ENCODE data around the gene SYT1. TPM values are rescaled to one million over a fixed set of nuclear protein-coding genes. Genes with fewer than 3 reads are reported as not detected.
A peak's percentile ranks its signal among the peaks of the same experiment; 100 is the strongest.

The SYT1 gene
- total RNA-seq, 1 donor from 2014 or later, result 0.79 TPM

DNA sequence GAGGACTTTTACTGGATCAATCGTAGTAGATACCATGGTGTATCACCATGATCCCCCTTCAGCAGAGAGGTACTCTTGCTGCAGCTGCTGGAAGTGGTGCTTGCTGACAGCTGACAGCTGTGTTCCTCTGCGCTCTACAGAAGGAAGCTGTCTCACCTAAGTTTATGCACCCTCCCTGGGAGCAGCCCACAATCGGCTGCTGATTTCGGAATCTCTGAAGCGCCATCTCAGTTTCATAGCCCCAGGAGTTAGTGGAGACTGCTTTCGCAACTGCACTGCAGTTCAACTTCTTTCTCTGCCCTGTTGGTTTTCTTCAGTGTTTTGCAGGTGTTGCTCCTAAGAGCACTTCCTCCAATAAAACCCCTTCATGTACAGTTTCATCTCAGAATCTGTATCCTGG, 588.3 kb downstream of the SYT1 start:
- no peak overlapping the region for H3K4me3 ChIP-seq (ENCODE audit: low read depth, low read length)
- no peaks in the 10 kb centered on the region for H3K36me3 ChIP-seq (ENCODE audit: control insufficient read depth, insufficient read depth, low read length)
- FAIRE-seq (no peak), DNase-seq (ENCODE audit: low read depth) (no peak)
- H3K27me3 ChIP-seq (ENCODE audit: control insufficient read depth, insufficient read depth, low read length), result no peaks in the 10 kb centered on the region
- TF ChIP-seq CTCF (IDR thresholded peaks at IDR 0.05; ENCODE audit: insufficient read depth, low read length, severe bottlenecking), result no peak

GRCh38 chr12:79453820-79454219, 589.2 kb downstream of the SYT1 start:
- FAIRE-seq (no peak), DNase-seq (ENCODE audit: low read depth) (no peak)
- H3K4me3 ChIP-seq (ENCODE audit: low read depth, low read length), result no peak overlapping the region
- TF ChIP-seq CTCF (IDR thresholded peaks at IDR 0.05; ENCODE audit: insufficient read depth, low read length, severe bottlenecking), result no peak
- no peaks in the 10 kb centered on the region for H3K27me3 ChIP-seq (ENCODE audit: control insufficient read depth, insufficient read depth, low read length)
- H3K36me3 ChIP-seq (ENCODE audit: control insufficient read depth, insufficient read depth, low read length), result no peaks in the 10 kb centered on the region

- no peaks in the 10 kb centered on the region for H3K36me3 ChIP-seq (ENCODE audit: control insufficient read depth, insufficient read depth, low read length)
- peak; percentile 71 for DNase-seq (ENCODE audit: low read depth)
Measured at GRCh38 chr12:79454338-79454843, 589.8 kb downstream of the SYT1 start.

DNA sequence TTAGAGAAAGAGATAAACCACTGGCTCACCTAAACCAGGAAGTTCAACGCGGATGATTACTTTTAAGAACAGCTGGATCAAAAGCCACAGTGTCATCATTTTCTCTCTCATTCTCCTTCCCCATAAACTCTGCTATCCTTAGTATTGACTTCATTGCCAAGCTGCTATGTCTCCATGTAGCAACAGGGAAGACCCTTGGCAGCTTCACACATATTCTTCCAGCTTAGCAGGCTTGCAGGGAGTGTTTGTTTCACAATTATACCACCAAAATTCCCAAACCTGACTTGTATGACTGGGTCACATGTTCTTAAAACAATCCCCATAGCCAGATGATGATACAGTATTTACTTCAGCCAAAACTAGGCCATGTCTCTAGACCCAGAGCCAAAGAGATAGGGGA, 590.7 kb downstream of the SYT1 start:
- no peak for TF ChIP-seq CTCF (IDR thresholded peaks at IDR 0.05; ENCODE audit: insufficient read depth, low read length, severe bottlenecking)
- FAIRE-seq (no peak), DNase-seq (ENCODE audit: low read depth) (no peak)
- Histone ChIP-seq H3K4me3 (ENCODE audit: low read depth, low read length) (no peak overlapping the region), H3K36me3 (ENCODE audit: control insufficient read depth, insufficient read depth, low read length) (no peaks in the 10 kb centered on the region), H3K27me3 (ENCODE audit: control insufficient read depth, insufficient read depth, low read length) (no peaks in the 10 kb centered on the region)

More at GRCh38 chr12:79454338-79454843, 589.8 kb downstream of the SYT1 start:
- H3K4me3 ChIP-seq (ENCODE audit: low read depth, low read length), result no peak overlapping the region
- TF ChIP-seq CTCF (IDR thresholded peaks at IDR 0.05; ENCODE audit: insufficient read depth, low read length, severe bottlenecking), result no peak
- H3K27me3 ChIP-seq (ENCODE audit: control insufficient read depth, insufficient read depth, low read length), result no peaks in the 10 kb centered on the region
- no peak for FAIRE-seq

DNA sequence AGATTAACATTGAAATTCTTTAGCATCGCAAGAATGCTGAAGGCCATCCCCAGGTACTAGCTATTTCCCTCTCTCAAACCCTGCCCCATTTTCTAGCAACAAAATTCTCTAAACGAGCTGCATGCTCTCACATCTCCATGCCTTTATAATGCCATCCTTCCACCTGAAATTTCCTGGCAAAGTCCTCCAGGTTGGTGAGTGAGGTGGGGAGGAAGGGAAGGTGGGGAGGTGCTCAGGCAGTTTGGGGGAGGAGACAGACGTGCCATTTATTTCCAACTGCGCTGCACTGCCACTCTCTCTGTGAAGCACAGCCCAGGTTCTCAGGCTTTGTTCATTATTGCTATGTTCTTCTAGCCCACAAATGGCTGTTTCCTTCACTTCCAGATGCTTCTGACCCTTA, 617.7 kb downstream of the SYT1 start:
- TF ChIP-seq CTCF (IDR thresholded peaks at IDR 0.05; ENCODE audit: insufficient read depth, low read length, severe bottlenecking), result no peak
- DNase-seq (ENCODE audit: low read depth), result no peak
- H3K27me3 ChIP-seq (ENCODE audit: control insufficient read depth, insufficient read depth, low read length), result no peaks in the 10 kb centered on the region
- no peak for FAIRE-seq
- no peaks in the 10 kb centered on the region for H3K36me3 ChIP-seq (ENCODE audit: control insufficient read depth, insufficient read depth, low read length)
- H3K4me3 ChIP-seq (ENCODE audit: low read depth, low read length), result no peak overlapping the region

GRCh38 chr12:79482921-79483320, 618.3 kb downstream of the SYT1 start:
- H3K27me3 ChIP-seq (ENCODE audit: control insufficient read depth, insufficient read depth, low read length), result no peaks in the 10 kb centered on the region
- DNase-seq (ENCODE audit: low read depth) (no peak), FAIRE-seq (no peak)
- no peak overlapping the region for H3K4me3 ChIP-seq (ENCODE audit: low read depth, low read length)
- TF ChIP-seq CTCF (IDR thresholded peaks at IDR 0.05; ENCODE audit: insufficient read depth, low read length, severe bottlenecking), result no peak
- H3K36me3 ChIP-seq (ENCODE audit: control insufficient read depth, insufficient read depth, low read length), result no peaks in the 10 kb centered on the region

All from bronchial epithelial cell (primary cell).